Mononuclear cell (primary cell): ENCODE results near the gene KIF2A. TPM values are rescaled to one million over a fixed set of nuclear protein-coding genes. Genes with fewer than 3 reads are reported as not detected.

Experiments used
- H3K27me3 ChIP-seq: 2 replicates; pipeline ENCODE4 v1.6.0; 2011; ENCODE audit warnings: low read length, control low read depth; ENCODE audit not compliant: insufficient read depth
- H3K4me1 ChIP-seq: 2 replicates; pipeline ENCODE4 v1.5.1; 2011; ENCODE audit warnings: mild to moderate bottlenecking, low read length, control low read depth; ENCODE audit not compliant: insufficient read depth
- H3K4me3 ChIP-seq: 2 replicates; pipeline ENCODE4 v1.5.1; 2011; ENCODE audit warnings: mild to moderate bottlenecking, low read length, moderate library complexity
- H3K9me3 ChIP-seq: 2 replicates; pipeline ENCODE4 v1.5.1; 2011; ENCODE audit warnings: low read depth, mild to moderate bottlenecking, control low read depth, low read length
- total RNA-seq: library from RNA; depleted of rRNA; stranded (reverse); fragments of >200 nt; gene quantifications from one replicate; pipeline ENCODE4 v1.2.3, GENCODE V29; 2012

The KIF2A gene
- total RNA-seq, 1 donor, result 208 TPM

DNA sequence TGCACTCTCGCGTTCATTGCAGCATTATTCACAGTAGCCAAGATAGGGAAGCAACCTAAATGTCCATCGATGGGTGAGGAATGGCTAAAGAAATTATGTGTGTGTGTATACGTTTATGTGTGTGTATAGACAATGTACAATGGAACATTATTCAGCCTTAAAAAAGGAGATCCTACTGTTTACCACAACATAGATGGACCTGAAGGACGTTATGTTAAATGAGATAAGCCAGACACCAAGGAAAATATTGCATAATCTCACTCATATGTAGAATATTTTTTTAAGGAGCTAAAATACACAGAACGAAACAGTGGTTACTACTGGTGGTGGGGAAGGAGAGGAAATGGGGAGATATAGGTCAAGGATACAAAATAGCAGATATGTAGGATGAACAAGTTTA, 2.4 kb downstream of the KIF2A start:
- no peak overlapping the region for H3K4me3 ChIP-seq
- peaks cover 33% of the 10 kb centered on the region for H3K4me1 ChIP-seq
- no peaks in the 10 kb centered on the region for H3K9me3 ChIP-seq
- no peaks in the 10 kb centered on the region for H3K27me3 ChIP-seq

DNA sequence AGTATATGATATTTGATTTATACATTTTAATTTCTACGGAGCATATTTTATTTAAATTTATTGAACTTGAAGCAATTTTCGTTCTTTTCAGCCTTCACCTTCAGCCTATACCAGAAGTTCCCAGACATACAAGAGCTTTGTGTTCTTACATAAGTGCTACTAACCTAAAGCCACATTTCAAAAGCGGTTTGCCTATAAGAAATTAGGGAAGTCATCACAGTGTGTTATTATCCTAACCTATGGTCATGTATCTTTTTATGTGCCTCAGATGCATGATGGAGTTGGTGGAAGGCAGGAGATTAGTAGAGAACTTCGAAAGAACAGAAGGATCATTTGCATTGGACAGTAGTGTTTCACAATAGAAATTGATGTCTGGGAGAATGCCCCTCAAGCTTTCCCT, 3.1 kb downstream of the KIF2A start:
- no peak overlapping the region for H3K4me3 ChIP-seq
- H3K4me1 ChIP-seq, result peaks cover 39% of the 10 kb centered on the region
- no peaks in the 10 kb centered on the region for H3K27me3 ChIP-seq
- no peaks in the 10 kb centered on the region for H3K9me3 ChIP-seq

DNA sequence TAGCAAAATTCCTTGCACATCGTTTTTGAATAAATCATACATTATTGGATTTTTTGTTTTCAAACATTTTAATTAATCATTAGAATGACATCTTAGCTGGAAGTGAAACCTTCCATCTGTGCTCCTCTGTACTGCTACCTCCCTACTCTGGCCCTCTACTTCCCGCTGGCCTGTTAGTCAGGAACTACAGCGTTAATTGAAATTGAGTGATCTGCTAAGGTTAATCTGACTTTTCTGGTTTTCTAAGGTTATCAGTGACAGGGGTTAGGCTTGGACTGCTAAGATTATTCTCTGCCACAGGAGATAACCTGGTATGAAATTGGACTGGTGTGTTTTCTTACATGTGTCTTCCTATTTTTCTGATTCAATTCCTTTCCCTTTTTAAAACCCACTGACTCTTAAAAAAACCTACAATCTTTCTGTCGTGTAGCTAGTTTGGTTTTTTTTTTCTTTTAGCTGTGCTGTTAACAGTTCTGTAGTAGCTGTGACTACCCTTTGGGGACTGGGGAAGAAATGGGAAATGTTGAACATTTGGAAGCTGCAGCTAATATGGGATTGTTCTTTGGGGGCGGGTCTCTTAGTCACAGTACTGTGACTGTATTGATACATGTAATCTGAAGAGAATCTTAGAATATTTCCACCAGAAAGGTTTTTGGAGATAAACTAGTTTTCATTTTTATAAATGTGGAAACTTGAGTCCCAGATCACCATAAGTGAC, 4.6 kb downstream of the KIF2A start:
- Histone ChIP-seq H3K9me3 (no peaks in the 10 kb centered on the region), H3K4me1 (peaks cover 44% of the 10 kb centered on the region), H3K4me3 (no peak overlapping the region), H3K27me3 (no peaks in the 10 kb centered on the region)

DNA sequence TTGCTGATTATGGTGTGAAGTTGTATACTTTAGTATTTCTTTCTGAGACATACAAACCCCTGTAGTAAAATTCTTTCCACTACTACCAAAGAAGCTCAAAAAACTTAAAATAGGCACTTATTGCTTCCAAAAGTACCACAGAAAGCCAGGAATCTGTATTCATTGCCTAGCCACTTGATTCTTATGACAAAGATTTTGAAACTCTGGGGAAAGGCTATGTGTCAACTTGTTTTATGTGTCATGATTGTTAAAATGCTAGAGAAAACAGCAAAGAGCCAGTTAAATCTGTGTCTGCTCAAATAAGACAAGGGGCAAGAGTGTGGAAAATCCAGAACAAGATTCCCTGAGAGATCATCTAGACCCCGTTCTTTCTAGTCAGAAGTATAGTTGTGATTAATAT, 6.0 kb downstream of the KIF2A start:
- no peak overlapping the region for H3K4me3 ChIP-seq
- no peaks in the 10 kb centered on the region for H3K27me3 ChIP-seq
- H3K9me3 ChIP-seq, result no peaks in the 10 kb centered on the region
- H3K4me1 ChIP-seq, result peaks cover 50% of the 10 kb centered on the region

DNA sequence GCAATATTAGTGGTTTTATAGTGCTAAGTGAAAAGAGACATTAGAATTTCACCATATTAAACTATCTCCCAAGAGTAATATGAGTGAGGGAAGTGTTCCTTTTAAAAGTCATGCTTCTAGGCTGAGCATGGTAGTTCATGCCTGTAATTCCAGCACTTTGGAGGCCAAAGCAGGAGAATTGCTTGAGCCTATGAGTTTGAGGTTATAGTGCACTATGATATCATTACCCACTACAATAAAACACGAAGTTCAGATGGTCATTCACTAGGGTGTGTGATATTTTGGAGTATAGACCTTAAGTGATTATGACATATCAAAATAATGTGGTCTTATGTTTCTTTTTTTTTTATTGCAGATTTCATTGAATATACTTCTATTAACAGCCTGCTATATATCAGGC, 6.7 kb downstream of the KIF2A start:
- Histone ChIP-seq H3K4me1 (peaks cover 46% of the 10 kb centered on the region), H3K4me3 (no peak overlapping the region), H3K27me3 (no peaks in the 10 kb centered on the region), H3K9me3 (no peaks in the 10 kb centered on the region)

DNA sequence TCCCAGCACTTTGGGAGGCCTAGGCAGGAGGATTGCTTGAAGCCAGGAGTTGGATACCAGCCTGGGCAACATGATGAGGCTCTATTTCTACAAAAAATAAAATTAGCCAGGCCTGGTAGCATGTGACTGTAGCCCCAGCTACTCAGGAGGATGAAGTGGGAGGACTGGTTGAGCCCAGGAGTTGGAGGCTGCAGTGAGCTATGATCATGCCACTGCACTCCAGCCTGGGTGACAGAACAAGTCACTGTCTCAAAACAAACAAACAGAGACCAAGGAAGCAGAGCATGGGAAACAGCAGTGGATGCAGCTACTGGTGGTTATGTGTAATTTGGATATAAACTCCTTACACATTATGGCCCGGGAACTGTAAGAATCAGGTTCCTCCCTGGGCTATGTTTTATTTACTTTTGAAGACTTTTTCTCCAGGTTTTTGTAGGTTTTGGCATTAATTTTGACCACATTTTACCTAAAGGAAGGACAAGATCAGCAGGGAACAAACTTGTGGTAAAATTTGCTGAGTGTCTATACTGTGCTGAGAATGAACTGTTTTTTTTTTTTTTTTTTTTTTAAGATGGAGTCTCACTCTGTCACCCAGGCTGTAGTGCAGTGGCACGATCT, 8.3 kb downstream of the KIF2A start:
- Histone ChIP-seq H3K4me3 (no peak overlapping the region), H3K4me1 (peaks cover 46% of the 10 kb centered on the region), H3K9me3 (no peaks in the 10 kb centered on the region), H3K27me3 (no peaks in the 10 kb centered on the region)

DNA sequence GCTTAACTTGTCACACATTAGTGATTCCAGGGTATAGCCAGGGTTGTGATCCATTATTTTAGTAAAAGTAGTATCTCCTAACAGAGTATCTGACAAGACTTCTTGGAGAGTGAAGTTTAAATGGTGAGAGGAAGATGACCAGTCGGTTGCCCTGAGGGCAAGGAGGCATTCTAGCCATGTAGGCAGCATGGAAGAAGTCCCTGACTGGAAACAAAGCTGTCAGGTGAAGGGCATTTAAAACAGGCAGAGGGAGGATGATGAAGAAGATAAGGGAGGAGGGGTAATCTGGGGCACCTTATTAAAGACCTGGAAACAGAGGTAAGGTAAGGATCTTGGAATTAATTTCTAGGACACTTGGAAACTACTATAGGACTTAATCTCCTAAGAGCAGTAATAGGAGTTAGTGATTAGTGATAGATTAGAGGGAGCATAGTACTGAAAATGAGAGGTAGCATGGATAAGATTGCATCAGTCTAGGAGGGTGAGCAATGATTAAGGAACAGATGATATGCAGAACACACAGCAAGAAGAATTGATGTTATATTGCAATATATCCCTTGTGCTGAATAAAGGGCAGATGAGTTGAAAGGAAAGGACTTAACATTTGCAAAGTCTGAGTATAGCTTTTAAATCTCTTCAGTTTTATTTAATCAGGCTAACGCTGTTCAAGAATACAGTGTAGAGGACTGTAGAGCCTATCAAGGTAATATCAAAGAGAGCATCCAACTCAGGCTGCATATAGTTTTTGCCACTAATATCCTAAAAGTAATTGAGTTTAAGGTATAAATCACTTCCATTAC, 9.6 kb downstream of the KIF2A start:
- H3K9me3 ChIP-seq, result no peaks in the 10 kb centered on the region
- no peak overlapping the region for H3K4me3 ChIP-seq
- H3K27me3 ChIP-seq, result no peaks in the 10 kb centered on the region
- H3K4me1 ChIP-seq, result peaks cover 41% of the 10 kb centered on the region

DNA sequence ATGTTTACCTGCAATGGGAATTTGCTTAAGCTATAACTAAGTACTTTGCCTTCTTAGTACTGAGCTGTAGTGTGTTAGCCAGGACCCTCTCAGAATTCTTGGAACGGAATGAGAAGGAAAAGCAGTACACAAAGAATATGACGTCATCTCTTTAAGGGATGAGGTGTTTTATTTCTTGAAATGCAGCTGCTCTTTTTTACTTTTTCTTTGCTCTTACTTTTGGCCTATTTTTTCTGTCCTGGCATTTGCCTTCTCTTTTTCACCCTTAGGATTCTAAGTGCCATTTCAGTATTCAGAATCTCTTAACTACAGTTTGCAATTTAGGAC, 10.1 kb downstream of the KIF2A start:
- H3K4me1 ChIP-seq, result peaks cover 39% of the 10 kb centered on the region
- no peaks in the 10 kb centered on the region for H3K9me3 ChIP-seq
- no peaks in the 10 kb centered on the region for H3K27me3 ChIP-seq
- no peak overlapping the region for H3K4me3 ChIP-seq

DNA sequence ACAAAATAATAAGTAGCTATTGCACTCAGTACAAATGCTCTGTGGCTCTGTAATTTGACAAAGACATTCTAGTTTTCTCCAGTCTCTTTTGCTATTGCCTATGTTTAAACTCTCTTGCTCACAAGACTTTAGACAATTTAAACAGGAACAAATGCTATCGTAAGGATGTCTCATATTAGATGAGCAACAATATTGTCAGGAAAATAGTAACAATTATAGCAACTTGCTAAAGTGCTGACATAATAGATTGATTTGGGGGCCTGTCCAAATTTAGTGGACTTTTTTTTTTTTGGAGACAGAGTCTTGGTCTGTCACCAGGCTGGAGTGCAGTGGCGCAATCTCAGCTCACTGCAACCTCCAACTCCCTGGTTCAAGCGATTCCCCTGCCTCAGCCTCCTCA, 11.8 kb downstream of the KIF2A start:
- no peaks in the 10 kb centered on the region for H3K27me3 ChIP-seq
- H3K9me3 ChIP-seq, result no peaks in the 10 kb centered on the region
- no peak overlapping the region for H3K4me3 ChIP-seq
- peaks cover 39% of the 10 kb centered on the region for H3K4me1 ChIP-seq

DNA sequence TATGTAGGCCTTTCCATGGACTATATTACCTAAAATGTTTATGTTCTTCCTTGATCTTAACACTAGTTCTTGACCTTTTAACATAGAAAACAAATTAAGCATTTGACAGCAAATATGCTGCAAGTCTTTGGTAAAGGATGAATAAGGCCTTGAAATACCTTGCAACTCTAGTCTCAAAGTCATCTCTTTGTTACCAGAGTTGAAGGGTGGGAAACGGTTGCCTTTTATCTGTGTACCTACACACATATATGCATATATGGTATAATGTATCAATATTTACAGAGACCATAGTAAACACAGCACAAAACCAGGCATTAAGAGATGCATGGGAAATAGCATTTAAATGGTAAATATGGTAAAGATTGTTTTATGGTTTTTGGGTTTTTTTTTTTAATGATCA, 16.5 kb downstream of the KIF2A start:
- no peak overlapping the region for H3K4me3 ChIP-seq
- no peaks in the 10 kb centered on the region for H3K9me3 ChIP-seq
- peaks cover 19% of the 10 kb centered on the region for H3K4me1 ChIP-seq
- no peaks in the 10 kb centered on the region for H3K27me3 ChIP-seq

DNA sequence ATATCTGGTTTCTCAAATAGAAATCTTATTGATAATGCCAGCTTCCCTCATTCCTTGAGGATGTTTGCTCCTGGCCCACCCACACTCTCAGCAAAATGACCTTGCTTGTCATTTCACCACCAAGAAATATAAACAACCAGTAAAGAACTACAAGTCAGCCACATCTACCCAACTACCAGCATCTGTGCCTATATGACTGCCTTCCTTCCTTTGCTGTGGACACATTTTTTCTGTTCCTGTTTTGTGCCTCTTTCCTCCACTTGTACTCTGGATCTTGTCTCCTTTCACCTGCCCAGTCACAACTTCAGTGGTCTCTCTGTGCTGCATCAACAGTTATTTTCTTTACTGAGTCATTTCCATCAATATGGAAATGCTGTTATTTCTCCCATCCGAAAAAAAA, 20.3 kb downstream of the KIF2A start:
- H3K4me1 ChIP-seq, result peaks cover 19% of the 10 kb centered on the region
- no peaks in the 10 kb centered on the region for H3K27me3 ChIP-seq
- no peaks in the 10 kb centered on the region for H3K9me3 ChIP-seq
- H3K4me3 ChIP-seq, result no peak overlapping the region

DNA sequence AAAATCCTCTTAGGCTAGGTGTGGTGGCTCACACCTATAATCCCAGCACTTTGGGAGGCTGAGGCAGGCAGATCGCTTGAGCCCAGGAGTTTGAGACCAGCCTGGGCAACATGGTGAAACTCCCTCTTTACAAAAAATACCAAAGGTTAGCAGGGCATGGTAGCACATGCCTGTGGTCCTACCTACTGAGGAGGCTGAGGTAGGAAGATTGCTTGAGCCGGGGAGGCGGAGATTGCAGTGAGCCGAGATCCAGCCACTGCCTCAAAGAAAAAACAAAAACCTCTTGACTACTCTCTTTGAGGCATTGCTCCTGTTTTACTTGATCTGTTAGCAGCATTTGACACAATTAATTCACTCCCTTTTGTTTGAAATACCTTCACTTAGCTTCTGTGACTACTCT, 20.7 kb downstream of the KIF2A start:
- no peaks in the 10 kb centered on the region for H3K27me3 ChIP-seq
- H3K9me3 ChIP-seq, result no peaks in the 10 kb centered on the region
- peaks cover 20% of the 10 kb centered on the region for H3K4me1 ChIP-seq
- H3K4me3 ChIP-seq, result no peak overlapping the region

DNA sequence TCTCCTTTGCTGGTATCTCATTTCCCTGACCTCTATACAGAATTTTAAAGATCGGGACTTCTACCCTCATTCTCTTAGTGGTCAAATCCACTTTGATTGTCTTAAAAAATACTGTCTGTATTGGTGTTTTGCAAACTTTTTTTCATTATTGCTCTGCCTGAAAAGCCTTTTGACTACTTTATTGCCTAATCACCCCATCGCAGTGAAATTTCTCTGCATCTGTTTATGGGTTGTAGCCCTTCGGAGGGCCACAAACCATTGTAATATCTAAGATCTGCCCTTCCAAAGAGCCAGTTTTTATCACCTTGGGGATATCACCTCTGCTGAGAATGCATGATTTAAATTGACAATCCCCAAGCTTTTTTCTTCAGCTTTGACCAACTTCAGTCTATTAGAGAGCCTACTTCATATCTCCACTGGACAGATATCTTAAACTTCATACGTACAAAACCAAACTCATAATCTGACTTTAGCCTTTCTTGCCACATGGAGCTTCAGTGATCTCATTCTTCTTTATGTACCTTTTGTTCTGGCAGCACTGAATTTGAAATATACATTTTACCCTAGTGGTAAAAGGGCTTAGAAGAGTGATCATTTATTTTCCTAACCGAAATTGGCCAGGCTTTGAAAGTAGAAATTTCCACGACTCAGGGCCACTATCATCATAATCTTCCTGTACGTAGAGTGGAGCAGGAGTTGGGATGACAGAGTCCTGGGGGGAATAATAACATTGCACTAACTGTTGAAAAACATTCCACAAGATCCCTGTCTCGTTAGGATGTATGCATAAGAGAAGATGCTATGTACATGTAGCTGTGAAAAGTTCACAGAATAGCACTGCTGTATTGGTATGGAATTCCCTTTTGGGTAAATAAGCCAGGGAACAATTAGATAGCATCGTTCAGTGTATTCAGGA, 21.4 kb downstream of the KIF2A start:
- H3K27me3 ChIP-seq, result no peaks in the 10 kb centered on the region
- H3K4me3 ChIP-seq, result no peak overlapping the region
- no peaks in the 10 kb centered on the region for H3K9me3 ChIP-seq
- H3K4me1 ChIP-seq, result peaks cover 20% of the 10 kb centered on the region

DNA sequence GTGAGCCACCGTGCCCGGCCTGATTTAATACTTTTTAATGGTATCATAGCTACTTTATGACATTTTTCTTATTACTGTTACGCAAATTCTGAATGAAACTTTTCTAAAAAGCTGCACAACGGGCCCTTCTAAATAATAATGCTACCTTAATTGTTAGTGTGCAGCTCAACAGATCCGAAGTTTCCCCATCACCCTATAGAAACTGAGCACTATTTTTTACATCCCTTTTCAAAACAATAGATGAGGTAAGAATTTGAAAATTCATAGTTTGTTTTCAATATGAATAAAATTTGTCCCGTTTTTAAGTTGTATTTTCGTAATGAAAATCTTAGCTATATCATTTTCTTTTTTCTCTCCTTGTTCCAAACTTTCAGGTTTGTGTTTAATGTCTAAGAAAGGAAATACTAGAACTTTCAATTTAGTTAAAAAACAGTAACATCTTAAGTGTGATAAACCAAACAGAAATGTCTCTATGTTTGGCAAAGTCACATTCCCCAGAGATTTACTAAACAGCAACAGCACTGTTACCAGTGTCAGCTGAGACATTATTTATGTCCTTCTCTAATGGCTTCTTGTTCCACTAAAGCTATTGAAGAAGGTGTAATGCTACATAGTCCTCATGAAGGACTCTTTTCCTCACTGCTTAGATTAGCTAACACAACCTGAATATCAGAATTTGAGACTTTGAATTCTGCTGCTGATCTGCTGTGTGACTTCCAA, 22.9 kb downstream of the KIF2A start:
- Histone ChIP-seq H3K9me3 (no peaks in the 10 kb centered on the region), H3K4me3 (no peak overlapping the region), H3K4me1 (peaks cover 29% of the 10 kb centered on the region), H3K27me3 (no peaks in the 10 kb centered on the region)
